Right ventricle myocardium superior (tissue), 1 donor: Measurements from ENCODE around the gene GJA5. TPM values are rescaled to one million over a fixed set of nuclear protein-coding genes. Genes with fewer than 3 reads are reported as not detected.

Experiments
- total RNA-seq: library from RNA; stranded (reverse); fragmentation: NEBNext Ultra II Directional; extraction: Animal tissue kit (Norgen Biotek cat#: 25700); gene quantifications from one replicate; pipeline ENCODE4 v1.2.1, GENCODE V29; 2021
- donor health status: DM: no; HTN: yes; CAD: no; lungs with severe emphysema.

Gene GJA5
- total RNA-seq, 1 donor from 2014 or later = 8.1 TPM

Other genes starting within 250 kb of the GJA5 start
- 11.7 TPM for gene BCL9, start 219.1 kb downstream of the GJA5 start, total RNA-seq
- 9.1 TPM for gene ACP6, start 90.1 kb downstream of the GJA5 start, total RNA-seq
- not detected for gene GJA8, start 142.2 kb upstream of the GJA5 start, total RNA-seq
- gene GPR89B, start 167.8 kb upstream of the GJA5 start, total RNA-seq = 5.9 TPM